ENCODE measurements around the gene PCNX4. TPM values are rescaled to one million over a fixed set of nuclear protein-coding genes. Genes with fewer than 3 reads are reported as not detected.
"Not testable (repeated sequence)": the region's sequence is repeated elsewhere in the genome, so short reads cannot be mapped to it uniquely, and the experiment has no call there.

Gene PCNX4
- polyA plus RNA-seq (2011; rRNA removed) (67.2 and 79.9 TPM in 2 replicates), polyA minus RNA-seq (2011; rRNA and poly(A)+ RNA removed) (82.7 and 136 TPM in 2 replicates)

GRCh38 chr14:60091550-60092525 is at the start of gene PCNX4:
TSS of gene PCNX4 (plus strand) at chr14:60091923. CDS start at chr14:60107639, 15,716 bp downstream.
- peak within 1 kb of the TSS; percentile 91 for H3K4me3 ChIP-seq (ENCODE audit: low read depth, low read length)
- DNase-seq (ENCODE audit: low read depth, low spot score): peak; percentile 96
- H3K27ac ChIP-seq (ENCODE audit: low read depth, low read length): peak within 1 kb of the TSS; percentile 98
- ChIA-PET CTCF (interaction anchor here (0.7 kb wide), 1 partner anchor 813 kb away, joined by 3 read pairs; no protein-coding TSS in a partner anchor), POLR2A (interaction anchor here (0.6 to 1.4 kb wide), 5 partner anchors 10 to 609 kb away, joined by 3 to 8 read pairs (median 4); partner anchors contain the start of genes DHRS7 and PPM1A)
- TF ChIP-seq, protein P1, sequence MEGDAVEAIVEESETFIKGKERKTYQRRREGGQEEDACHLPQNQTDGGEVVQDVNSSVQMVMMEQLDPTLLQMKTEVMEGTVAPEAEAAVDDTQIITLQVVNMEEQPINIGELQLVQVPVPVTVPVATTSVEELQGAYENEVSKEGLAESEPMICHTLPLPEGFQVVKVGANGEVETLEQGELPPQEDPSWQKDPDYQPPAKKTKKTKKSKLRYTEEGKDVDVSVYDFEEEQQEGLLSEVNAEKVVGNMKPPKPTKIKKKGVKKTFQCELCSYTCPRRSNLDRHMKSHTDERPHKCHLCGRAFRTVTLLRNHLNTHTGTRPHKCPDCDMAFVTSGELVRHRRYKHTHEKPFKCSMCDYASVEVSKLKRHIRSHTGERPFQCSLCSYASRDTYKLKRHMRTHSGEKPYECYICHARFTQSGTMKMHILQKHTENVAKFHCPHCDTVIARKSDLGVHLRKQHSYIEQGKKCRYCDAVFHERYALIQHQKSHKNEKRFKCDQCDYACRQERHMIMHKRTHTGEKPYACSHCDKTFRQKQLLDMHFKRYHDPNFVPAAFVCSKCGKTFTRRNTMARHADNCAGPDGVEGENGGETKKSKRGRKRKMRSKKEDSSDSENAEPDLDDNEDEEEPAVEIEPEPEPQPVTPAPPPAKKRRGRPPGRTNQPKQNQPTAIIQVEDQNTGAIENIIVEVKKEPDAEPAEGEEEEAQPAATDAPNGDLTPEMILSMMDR (IDR thresholded peaks at IDR 0.05; ENCODE audit: low read depth, low read length): no peak
- H3K27me3 ChIP-seq (ENCODE audit: control insufficient read depth, insufficient read depth, low read length): no peaks in the 10 kb centered on the region
- no peaks in the 10 kb centered on the region for H3K9me3 ChIP-seq (ENCODE audit: control insufficient read depth, insufficient read depth, low read length)

GRCh38 chr14:60047976-60048375 is 43.7 kb upstream of the PCNX4 start:
- H3K4me3 ChIP-seq (ENCODE audit: low read depth, low read length); POLR2A ChIA-PET; DNase-seq (ENCODE audit: low read depth, low spot score); H3K27me3 ChIP-seq (ENCODE audit: control insufficient read depth, insufficient read depth, low read length); H3K9me3 ChIP-seq (ENCODE audit: control insufficient read depth, insufficient read depth, low read length); H3K27ac ChIP-seq (ENCODE audit: low read depth, low read length); CTCF ChIA-PET: not testable (repeated sequence)

DNA sequence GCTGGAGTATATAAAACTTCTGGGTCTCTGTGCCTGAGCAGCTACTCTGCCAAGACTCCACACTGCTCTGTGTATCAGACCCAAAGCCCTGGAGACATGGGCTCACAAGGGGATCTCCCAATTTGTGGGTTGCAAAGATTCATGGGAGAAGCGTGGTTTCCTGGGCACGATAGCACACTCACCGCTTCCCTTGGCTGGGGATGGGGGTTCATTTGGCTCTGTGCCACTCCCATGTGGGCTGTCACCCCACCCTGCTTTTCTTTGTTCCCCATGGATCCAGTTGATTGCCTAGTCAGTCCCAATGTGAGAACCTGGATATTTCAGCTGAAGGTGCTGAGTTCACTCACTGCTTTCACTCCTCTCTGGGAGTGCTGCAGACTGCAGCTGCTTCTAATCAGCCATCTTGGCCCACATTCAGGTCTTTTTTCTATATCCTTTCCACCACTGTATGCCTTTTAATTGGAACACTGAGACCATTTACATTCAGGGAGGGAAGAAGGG is 40.0 kb upstream of the PCNX4 start:
- no peak for DNase-seq (ENCODE audit: low read depth, low spot score)
- Histone ChIP-seq H3K27me3 (ENCODE audit: control insufficient read depth, insufficient read depth, low read length) (peaks cover 3% of the 10 kb centered on the region), H3K27ac (ENCODE audit: low read depth, low read length) (no peak overlapping the region), H3K9me3 (ENCODE audit: control insufficient read depth, insufficient read depth, low read length) (no peaks in the 10 kb centered on the region), H3K4me3 (ENCODE audit: low read depth, low read length) (peak overlapping the region; percentile 29)
- ChIA-PET POLR2A (no interaction called here), CTCF (interaction anchor here (0.8 kb wide), 1 partner anchor 87 kb away, joined by 4 read pairs; no protein-coding TSS in a partner anchor)
- TF ChIP-seq, protein P1 (IDR thresholded peaks at IDR 0.05; ENCODE audit: low read depth, low read length): no peak

GRCh38 chr14:60058087-60058486 is 33.6 kb upstream of the PCNX4 start:
- Histone ChIP-seq H3K9me3 (ENCODE audit: control insufficient read depth, insufficient read depth, low read length) (no peaks in the 10 kb centered on the region), H3K27ac (ENCODE audit: low read depth, low read length) (no peak overlapping the region), H3K27me3 (ENCODE audit: control insufficient read depth, insufficient read depth, low read length) (no peaks in the 10 kb centered on the region), H3K4me3 (ENCODE audit: low read depth, low read length) (no peak overlapping the region)
- ChIA-PET POLR2A (no interaction called here), CTCF (interaction anchor here (1.0 to 1.5 kb wide), 2 partner anchors 125 to 126 kb away, joined by 3 to 5 read pairs; no protein-coding TSS in a partner anchor)
- DNase-seq (ENCODE audit: low read depth, low spot score): no peak
- TF ChIP-seq, protein P1 (IDR thresholded peaks at IDR 0.05; ENCODE audit: low read depth, low read length): no peak

DNA sequence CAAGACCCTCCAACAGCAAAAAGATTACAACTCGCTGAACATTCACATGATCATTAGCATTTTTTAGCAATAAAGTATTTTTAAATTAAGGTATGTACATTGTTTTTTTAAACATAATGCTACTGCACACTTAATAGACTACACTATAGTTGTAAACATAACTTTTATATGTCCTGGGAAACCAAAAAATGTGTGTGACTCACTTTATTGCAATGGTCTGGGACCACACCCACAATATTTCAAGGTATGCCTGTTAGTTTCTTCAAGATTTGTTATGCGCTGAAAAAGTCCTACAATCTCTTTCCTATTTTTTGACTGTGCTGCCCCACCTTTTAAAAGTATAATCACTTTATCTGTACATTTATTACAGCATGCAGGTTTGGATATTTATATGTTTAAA is 30.4 kb upstream of the PCNX4 start:
- Histone ChIP-seq H3K27ac (ENCODE audit: low read depth, low read length) (no peak overlapping the region), H3K27me3 (ENCODE audit: control insufficient read depth, insufficient read depth, low read length) (no peaks in the 10 kb centered on the region), H3K4me3 (ENCODE audit: low read depth, low read length) (no peak overlapping the region), H3K9me3 (ENCODE audit: control insufficient read depth, insufficient read depth, low read length) (no peaks in the 10 kb centered on the region)
- ChIA-PET POLR2A (no interaction called here), CTCF (interaction anchor here (1.0 to 2.5 kb wide), 2 partner anchors 123 to 126 kb away, joined by 4 to 25 read pairs; no protein-coding TSS in a partner anchor)
- DNase-seq (ENCODE audit: low read depth, low spot score): no peak
- TF ChIP-seq, protein P1 (IDR thresholded peaks at IDR 0.05; ENCODE audit: low read depth, low read length): no peak

Measured in AG04450 (cell line).